HEK293T (cell line): ENCODE results near the gene PDGFRB.

Experiments used
- ARNT ChIP-seq: fragments of 450-650 bp; IDR thresholded peaks from 2 replicates; pipeline ENCODE4 v1.6.1; 2017; ENCODE audit warnings: mild to moderate bottlenecking
- ELF4 ChIP-seq: fragments of 450-650 bp; IDR thresholded peaks from 2 replicates; pipeline ENCODE4 v1.6.1; 2017; ENCODE audit warnings: antibody characterized with exemption
- FOXA1 ChIP-seq: fragments of 450-650 bp; IDR thresholded peaks from 2 replicates; pipeline ENCODE4 v1.6.1; 2016; ENCODE audit warnings: mild to moderate bottlenecking
- FOXK2 ChIP-seq: fragments of 450-650 bp; IDR thresholded peaks from 2 replicates; pipeline ENCODE4 v1.6.1; 2016; ENCODE audit warnings: mild to moderate bottlenecking
- FOXM1 ChIP-seq: fragments of 450-650 bp; IDR thresholded peaks from 2 replicates; pipeline ENCODE4 v1.6.1; 2017; ENCODE audit warnings: mild to moderate bottlenecking, borderline replicate concordance
- HDGF ChIP-seq: fragments of 450-650 bp; IDR thresholded peaks from 2 replicates; pipeline ENCODE4 v1.6.1; 2017; ENCODE audit warnings: antibody characterized with exemption, borderline replicate concordance
- LEF1 ChIP-seq: fragments of 450-650 bp; IDR thresholded peaks from 2 replicates; pipeline ENCODE4 v1.6.1; 2017; ENCODE audit warnings: mild to moderate bottlenecking, borderline replicate concordance
- SP1 ChIP-seq: fragments of 450-650 bp; IDR thresholded peaks from 2 replicates; pipeline ENCODE4 v1.6.1; 2017
- SUZ12 ChIP-seq: fragments of 450-650 bp; IDR thresholded peaks from 2 replicates; pipeline ENCODE4 v1.6.1; 2016; ENCODE audit warnings: mild to moderate bottlenecking
- TARDBP ChIP-seq: fragments of 450-650 bp; IDR thresholded peaks from 2 replicates; pipeline ENCODE4 v1.6.1; 2016
- TF ChIP-seq, protein P1 (sequence below): fragments of 450-650 bp; IDR thresholded peaks from 2 replicates; pipeline ENCODE4 v1.6.1; 2016

DNA sequence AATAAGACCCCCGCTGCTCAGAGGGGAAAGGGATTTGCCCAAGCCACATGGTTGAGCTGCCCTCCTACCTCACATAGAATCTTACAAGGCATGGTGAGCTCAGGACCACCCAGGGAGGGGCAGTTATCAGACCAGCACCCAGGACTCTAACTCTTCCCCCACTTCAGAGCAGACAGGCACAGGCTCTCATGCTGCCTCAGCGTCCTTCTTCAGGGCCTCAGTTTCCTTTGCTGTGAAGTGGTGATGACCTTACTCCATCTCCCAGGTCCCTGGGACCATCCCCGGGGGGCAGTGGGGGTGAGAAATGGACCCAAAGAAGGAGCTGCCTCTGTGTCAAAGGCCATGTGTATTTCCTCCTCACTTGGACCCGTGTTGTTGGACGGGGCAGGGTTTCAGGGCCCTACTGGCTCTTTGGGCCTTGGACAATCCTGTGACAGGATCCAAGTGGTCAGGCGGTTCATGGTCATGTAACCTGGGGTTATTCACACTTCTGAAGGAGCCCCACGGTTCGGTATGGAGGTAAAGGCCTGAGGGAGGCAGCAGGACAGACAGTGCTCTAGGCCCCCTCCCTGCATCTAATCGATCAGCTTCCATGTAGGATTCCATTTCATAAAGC, 37.6 kb downstream of the PDGFRB start:
- no peak for TF ChIP-seq FOXM1
- no peak for TF ChIP-seq SUZ12
- no peak for TF ChIP-seq FOXK2
- TF ChIP-seq HDGF = no peak
- no peak for TF ChIP-seq ELF4
- no peak for TF ChIP-seq SP1
- no peak for TF ChIP-seq LEF1
- no peak for TF ChIP-seq ARNT
- no peak for TF ChIP-seq FOXA1
- TF ChIP-seq, protein P1, sequence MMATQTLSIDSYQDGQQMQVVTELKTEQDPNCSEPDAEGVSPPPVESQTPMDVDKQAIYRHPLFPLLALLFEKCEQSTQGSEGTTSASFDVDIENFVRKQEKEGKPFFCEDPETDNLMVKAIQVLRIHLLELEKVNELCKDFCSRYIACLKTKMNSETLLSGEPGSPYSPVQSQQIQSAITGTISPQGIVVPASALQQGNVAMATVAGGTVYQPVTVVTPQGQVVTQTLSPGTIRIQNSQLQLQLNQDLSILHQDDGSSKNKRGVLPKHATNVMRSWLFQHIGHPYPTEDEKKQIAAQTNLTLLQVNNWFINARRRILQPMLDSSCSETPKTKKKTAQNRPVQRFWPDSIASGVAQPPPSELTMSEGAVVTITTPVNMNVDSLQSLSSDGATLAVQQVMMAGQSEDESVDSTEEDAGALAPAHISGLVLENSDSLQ = no peak
- no peak for TF ChIP-seq TARDBP
